Measurements from ENCODE around the gene PHLDA3.

- TF ChIP-seq CTCF (IDR thresholded peaks at IDR 0.05; ENCODE audit: low read depth, low read length, missing input control): no peak
- TF ChIP-seq JUND (IDR thresholded peaks at IDR 0.05): no peak
- no peak for TF ChIP-seq RXRA (IDR thresholded peaks at IDR 0.05)
- TF ChIP-seq ATF3 (IDR thresholded peaks at IDR 0.05): no peak
- no peak for TF ChIP-seq RAD21 (IDR thresholded peaks at IDR 0.05)
- no peak for TF ChIP-seq HNF4G (IDR thresholded peaks at IDR 0.05)
- TF ChIP-seq REST (IDR thresholded peaks at IDR 0.05): no peak
- no peak for TF ChIP-seq GABPA (IDR thresholded peaks at IDR 0.05 in 1 of 2, conservative IDR thresholded peaks at IDR 0.05 in 1 of 2)
- no peak for TF ChIP-seq ZBTB33 (IDR thresholded peaks at IDR 0.05)
- no peak for TF ChIP-seq TAF1 (conservative IDR thresholded peaks at IDR 0.05)
- no peak for TF ChIP-seq MAX (IDR thresholded peaks at IDR 0.05)
- no peak for TF ChIP-seq FOXA2 (IDR thresholded peaks at IDR 0.05)
- TF ChIP-seq YY1 (IDR thresholded peaks at IDR 0.05): no peak
Observed at GRCh38 chr1:201508809-201509208, 39.8 kb upstream of the PHLDA3 start.
